BJ (cell line): ENCODE results near the gene RPL12. TPM values are rescaled to one million over a fixed set of nuclear protein-coding genes. Genes with fewer than 3 reads are reported as not detected.

Experiments
- CTCF ChIA-PET: fragments of 350-600 bp; formaldehyde crosslinking; extraction: SDS; loops from one replicate; lab custom pipeline; 2021; ENCODE audit warnings: antibody characterized with exemption, inconsistent platforms; lab: Yijun Ruan, JAX
- POLR2A ChIA-PET: fragments of 300-600 bp; sonication (Branson Sonifier 250); formaldehyde crosslinking; extraction: SDS; loops from one replicate; lab custom pipeline; 2021; ENCODE audit warnings: antibody characterized with exemption; lab: Charles Lee
- DNase-seq: peaks from one replicate; pipeline ENCODE4 v3.0.0-alpha.2; 2011; ENCODE audit warnings: low read depth
- H3K27me3 ChIP-seq: 2 replicates; pipeline ENCODE4 v1.6.0; 2011; ENCODE audit warnings: low read length; ENCODE audit not compliant: control insufficient read depth, insufficient read depth
- H3K36me3 ChIP-seq: 2 replicates; pipeline ENCODE4 v1.5.1; 2011; ENCODE audit warnings: low read length; ENCODE audit not compliant: control insufficient read depth, insufficient read depth
- H3K4me3 ChIP-seq: 2 replicates; pipeline ENCODE4 v1.5.1; 2011; ENCODE audit warnings: low read depth, mild to moderate bottlenecking, control low read depth, low read length
- polyA plus RNA-seq: library from polyadenylated mRNA; depleted of rRNA; stranded (reverse); fragments of >200 nt; gene quantifications from 2 replicates; pipeline ENCODE4 v1.2.3, GENCODE V29; 2011
- TF ChIP-seq, protein P1 (sequence below): IDR thresholded peaks from 2 replicates; pipeline ENCODE4 v1.5.1; 2011; ENCODE audit warnings: low read depth, mild to moderate bottlenecking, control low read depth, inconsistent platforms, low read length, moderate library complexity; ENCODE audit not compliant: insufficient read depth

RPL12 gene
- polyA plus RNA-seq, 1 experiment: 2,343 TPM

- Histone ChIP-seq H3K27me3 (no peaks in the 10 kb centered on the region), H3K36me3 (peaks cover 20% of the 10 kb centered on the region), H3K4me3 (peak overlapping the region; percentile 96)
- TF ChIP-seq, protein P1, sequence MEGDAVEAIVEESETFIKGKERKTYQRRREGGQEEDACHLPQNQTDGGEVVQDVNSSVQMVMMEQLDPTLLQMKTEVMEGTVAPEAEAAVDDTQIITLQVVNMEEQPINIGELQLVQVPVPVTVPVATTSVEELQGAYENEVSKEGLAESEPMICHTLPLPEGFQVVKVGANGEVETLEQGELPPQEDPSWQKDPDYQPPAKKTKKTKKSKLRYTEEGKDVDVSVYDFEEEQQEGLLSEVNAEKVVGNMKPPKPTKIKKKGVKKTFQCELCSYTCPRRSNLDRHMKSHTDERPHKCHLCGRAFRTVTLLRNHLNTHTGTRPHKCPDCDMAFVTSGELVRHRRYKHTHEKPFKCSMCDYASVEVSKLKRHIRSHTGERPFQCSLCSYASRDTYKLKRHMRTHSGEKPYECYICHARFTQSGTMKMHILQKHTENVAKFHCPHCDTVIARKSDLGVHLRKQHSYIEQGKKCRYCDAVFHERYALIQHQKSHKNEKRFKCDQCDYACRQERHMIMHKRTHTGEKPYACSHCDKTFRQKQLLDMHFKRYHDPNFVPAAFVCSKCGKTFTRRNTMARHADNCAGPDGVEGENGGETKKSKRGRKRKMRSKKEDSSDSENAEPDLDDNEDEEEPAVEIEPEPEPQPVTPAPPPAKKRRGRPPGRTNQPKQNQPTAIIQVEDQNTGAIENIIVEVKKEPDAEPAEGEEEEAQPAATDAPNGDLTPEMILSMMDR: 0 out of 2 replicates have a peak, but pooled peaks have one; percentile 4
- ChIA-PET POLR2A (interaction anchor here (0.6 kb wide), 1 partner anchor 28 kb away, joined by 3 read pairs; the partner anchor contains the start of gene ZNF79), CTCF (interaction anchor here (0.7 to 1.4 kb wide), 3 partner anchors 9 to 15 kb away, joined by 3 to 4 read pairs (median 3); no protein-coding TSS in a partner anchor)
- DNase-seq: no peak
These were observed 851 bp upstream of the RPL12 start for GRCh38 chr9:127451858-127452656.

- ChIA-PET CTCF (interaction anchor here (1.4 kb wide), 1 partner anchor 15 kb away, joined by 3 read pairs; no protein-coding TSS in a partner anchor), POLR2A (interaction anchor here (0.6 kb wide), 1 partner anchor 27 kb away, joined by 3 read pairs; the partner anchor contains the start of gene ZNF79)
- Histone ChIP-seq H3K4me3 (peak overlapping the region; percentile 96), H3K36me3 (peaks cover 22% of the 10 kb centered on the region), H3K27me3 (no peaks in the 10 kb centered on the region)
- TF ChIP-seq, protein P1: no peak
- DNase-seq: no peak
These were observed 327 bp upstream of the RPL12 start for GRCh38 chr9:127451608-127451857.

DNA sequence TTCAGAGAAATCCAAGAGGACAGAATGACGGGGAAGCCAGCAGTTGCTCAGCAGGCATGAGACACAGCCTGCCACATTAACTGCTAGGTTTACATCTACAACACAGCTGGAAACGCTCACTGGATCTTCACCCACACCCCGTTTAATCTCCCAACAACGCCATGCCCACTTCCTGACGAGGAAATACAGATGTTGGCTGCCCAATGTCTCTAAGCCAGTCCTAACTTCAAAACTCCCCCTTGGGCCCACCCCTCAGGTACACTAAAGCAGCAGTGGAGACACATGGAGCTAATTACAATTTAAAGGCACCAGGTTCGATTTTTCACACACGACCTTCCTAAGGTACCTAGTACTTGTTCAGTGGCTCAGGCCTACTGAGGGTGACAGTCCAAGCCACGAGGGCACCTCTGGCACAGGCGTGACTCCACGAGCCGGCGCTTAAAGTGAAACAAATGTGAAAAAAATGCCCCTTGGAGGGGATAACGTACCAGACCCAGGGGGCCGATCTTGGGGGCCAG lies 904 bp downstream of the RPL12 start:
- CTCF ChIA-PET: interaction anchor here (1.0 kb wide), 1 partner anchor 107 kb away, joined by 3 read pairs; no protein-coding TSS in a partner anchor
- DNase-seq: no peak
- Histone ChIP-seq H3K4me3 (peak overlapping the region; percentile 96), H3K36me3 (peaks cover 27% of the 10 kb centered on the region), H3K27me3 (no peaks in the 10 kb centered on the region)
- POLR2A ChIA-PET: no interaction called here
- TF ChIP-seq, protein P1: no peak

- CTCF ChIA-PET: interaction anchor here (0.7 to 1.0 kb wide), 2 partner anchors 106 to 334 kb away, joined by 3 to 4 read pairs; no protein-coding TSS in a partner anchor
- no peaks in the 10 kb centered on the region for H3K27me3 ChIP-seq
- DNase-seq: no peak
- H3K36me3 ChIP-seq: peaks cover 32% of the 10 kb centered on the region
- TF ChIP-seq, protein P1: no peak
- POLR2A ChIA-PET: interaction anchor here (0.5 kb wide), 1 partner anchor 9 kb away, joined by 3 read pairs; no protein-coding TSS in a partner anchor
- peak overlapping the region; percentile 96 for H3K4me3 ChIP-seq
These were observed 1.8 kb downstream of the RPL12 start for GRCh38 chr9:127449332-127449966.
